IPS-15b (cell line): ENCODE results near the gene PDE6C.

ENCODE experiments used
- H3K27me3 ChIP-seq: one replicate; pipeline ENCODE4 v1.6.1; 2013; ENCODE audit warnings: low read length; ENCODE audit not compliant: control insufficient read depth, insufficient read depth
- H3K36me3 ChIP-seq: one replicate; pipeline ENCODE4 v1.6.1; 2013; ENCODE audit warnings: low read length; ENCODE audit not compliant: control insufficient read depth, insufficient read depth
- H3K4me1 ChIP-seq: one replicate; pipeline ENCODE4 v1.6.1; 2013; ENCODE audit warnings: mild to moderate bottlenecking, low read length; ENCODE audit not compliant: control insufficient read depth, insufficient read depth
- H3K4me3 ChIP-seq: one replicate; pipeline ENCODE4 v1.5.1; 2013; ENCODE audit warnings: low read depth, low read length
- H3K9ac ChIP-seq: one replicate; pipeline ENCODE4 v1.6.1; 2013; ENCODE audit warnings: low read depth, mild to moderate bottlenecking, low read length
- H3K9me3 ChIP-seq: one replicate; pipeline ENCODE4 v1.6.1; 2013; ENCODE audit warnings: mild to moderate bottlenecking, low read length; ENCODE audit not compliant: control insufficient read depth, insufficient read depth

Gene PDE6C

GRCh38 chr10:93579089-93579488 is 33.2 kb upstream of the PDE6C start:
- Histone ChIP-seq H3K36me3 (no peaks in the 10 kb centered on the region), H3K9ac (no peak overlapping the region), H3K9me3 (no peaks in the 10 kb centered on the region), H3K27me3 (peaks cover 10% of the 10 kb centered on the region), H3K4me1 (no peaks in the 10 kb centered on the region), H3K4me3 (no peak overlapping the region)

GRCh38 chr10:93579985-93580711 is 32.2 kb upstream of the PDE6C start:
- Histone ChIP-seq H3K9ac (no peak overlapping the region), H3K4me1 (no peaks in the 10 kb centered on the region), H3K36me3 (no peaks in the 10 kb centered on the region), H3K9me3 (no peaks in the 10 kb centered on the region), H3K27me3 (peaks cover 4% of the 10 kb centered on the region), H3K4me3 (no peak overlapping the region)

- Histone ChIP-seq H3K9me3 (no peaks in the 10 kb centered on the region), H3K4me3 (no peak overlapping the region), H3K4me1 (no peaks in the 10 kb centered on the region), H3K9ac (no peak overlapping the region), H3K27me3 (peaks cover 2% of the 10 kb centered on the region), H3K36me3 (no peaks in the 10 kb centered on the region)
These were observed 31.5 kb upstream of the PDE6C start for GRCh38 chr10:93580828-93581227.

- Histone ChIP-seq H3K9me3 (no peaks in the 10 kb centered on the region), H3K27me3 (no peaks in the 10 kb centered on the region), H3K9ac (no peak overlapping the region), H3K36me3 (no peaks in the 10 kb centered on the region), H3K4me3 (no peak overlapping the region), H3K4me1 (no peaks in the 10 kb centered on the region)
These were observed 27.9 kb upstream of the PDE6C start for GRCh38 chr10:93584445-93584844.

GRCh38 chr10:93589648-93590562 is 22.4 kb upstream of the PDE6C start:
- H3K9me3 ChIP-seq: no peaks in the 10 kb centered on the region
- H3K9ac ChIP-seq: no peak overlapping the region
- H3K4me3 ChIP-seq: no peak overlapping the region
- peaks cover 2% of the 10 kb centered on the region for H3K27me3 ChIP-seq
- no peaks in the 10 kb centered on the region for H3K36me3 ChIP-seq
- peaks cover 11% of the 10 kb centered on the region for H3K4me1 ChIP-seq

GRCh38 chr10:93590638-93591037 is 21.7 kb upstream of the PDE6C start:
- no peaks in the 10 kb centered on the region for H3K9me3 ChIP-seq
- no peak overlapping the region for H3K9ac ChIP-seq
- H3K4me1 ChIP-seq: peaks cover 11% of the 10 kb centered on the region
- no peaks in the 10 kb centered on the region for H3K36me3 ChIP-seq
- H3K27me3 ChIP-seq: peaks cover 2% of the 10 kb centered on the region
- H3K4me3 ChIP-seq: no peak overlapping the region

- Histone ChIP-seq H3K36me3 (no peaks in the 10 kb centered on the region), H3K4me1 (peaks cover 11% of the 10 kb centered on the region), H3K27me3 (peaks cover 2% of the 10 kb centered on the region), H3K4me3 (no peak overlapping the region), H3K9me3 (no peaks in the 10 kb centered on the region), H3K9ac (no peak overlapping the region)
These were observed 21.1 kb upstream of the PDE6C start for GRCh38 chr10:93591065-93591808.

GRCh38 chr10:93593254-93593653 is 19.1 kb upstream of the PDE6C start:
- peaks cover 11% of the 10 kb centered on the region for H3K27me3 ChIP-seq

GRCh38 chr10:93593749-93594148 is 18.6 kb upstream of the PDE6C start:
- H3K36me3 ChIP-seq: no peaks in the 10 kb centered on the region
- no peaks in the 10 kb centered on the region for H3K9me3 ChIP-seq

More at GRCh38 chr10:93593254-93593653, 19.1 kb upstream of the PDE6C start:
- H3K9ac ChIP-seq: no peak overlapping the region
- no peaks in the 10 kb centered on the region for H3K36me3 ChIP-seq
- no peak overlapping the region for H3K4me3 ChIP-seq
- no peaks in the 10 kb centered on the region for H3K9me3 ChIP-seq
- peaks cover 11% of the 10 kb centered on the region for H3K4me1 ChIP-seq

GRCh38 chr10:93594518-93594917 is 17.8 kb upstream of the PDE6C start:
- Histone ChIP-seq H3K27me3 (peaks cover 16% of the 10 kb centered on the region), H3K36me3 (no peaks in the 10 kb centered on the region), H3K4me1 (peaks cover 11% of the 10 kb centered on the region), H3K9me3 (no peaks in the 10 kb centered on the region), H3K9ac (no peak overlapping the region), H3K4me3 (no peak overlapping the region)

More at GRCh38 chr10:93593749-93594148, 18.6 kb upstream of the PDE6C start:
- H3K27me3 ChIP-seq: peaks cover 12% of the 10 kb centered on the region
- H3K4me3 ChIP-seq: no peak overlapping the region
- H3K9ac ChIP-seq: no peak overlapping the region
- H3K4me1 ChIP-seq: peaks cover 11% of the 10 kb centered on the region

- Histone ChIP-seq H3K4me3 (no peak overlapping the region), H3K27me3 (peaks cover 27% of the 10 kb centered on the region), H3K36me3 (no peaks in the 10 kb centered on the region), H3K4me1 (peaks cover 11% of the 10 kb centered on the region), H3K9ac (no peak overlapping the region), H3K9me3 (no peaks in the 10 kb centered on the region)
These were observed 16.8 kb upstream of the PDE6C start for GRCh38 chr10:93595378-93596161.
